ENCODE results near the gene PELO. TPM values are rescaled to one million over a fixed set of nuclear protein-coding genes. Genes with fewer than 3 reads are reported as not detected.
A peak's percentile ranks its signal among the peaks of the same experiment; 100 is the strongest.

Gene PELO
- total RNA-seq, 4 donors from 2014 or later, result 16.5 to 35.8 (median 24.6) TPM

GRCh38 chr5:52794519-52794918 is 6.8 kb downstream of the PELO start:
- Histone ChIP-seq H3K36me3 (no peaks in the 10 kb centered on the region), H3K27me3 (no peaks in the 10 kb centered on the region), H3K4me3 (no peak overlapping the region), H3K27ac (peak overlapping the region; percentile 36 to 96), H3K4me1 (peaks cover 0 to 18% of the 10 kb centered on the region in 2 donors), H3K9me3 (no peaks in the 10 kb centered on the region)
- peak in 1 of 2 donors; percentile 59 for DNase-seq
- TF ChIP-seq POLR2A (IDR thresholded peaks at IDR 0.05), result no peak
- TF ChIP-seq, protein P1, sequence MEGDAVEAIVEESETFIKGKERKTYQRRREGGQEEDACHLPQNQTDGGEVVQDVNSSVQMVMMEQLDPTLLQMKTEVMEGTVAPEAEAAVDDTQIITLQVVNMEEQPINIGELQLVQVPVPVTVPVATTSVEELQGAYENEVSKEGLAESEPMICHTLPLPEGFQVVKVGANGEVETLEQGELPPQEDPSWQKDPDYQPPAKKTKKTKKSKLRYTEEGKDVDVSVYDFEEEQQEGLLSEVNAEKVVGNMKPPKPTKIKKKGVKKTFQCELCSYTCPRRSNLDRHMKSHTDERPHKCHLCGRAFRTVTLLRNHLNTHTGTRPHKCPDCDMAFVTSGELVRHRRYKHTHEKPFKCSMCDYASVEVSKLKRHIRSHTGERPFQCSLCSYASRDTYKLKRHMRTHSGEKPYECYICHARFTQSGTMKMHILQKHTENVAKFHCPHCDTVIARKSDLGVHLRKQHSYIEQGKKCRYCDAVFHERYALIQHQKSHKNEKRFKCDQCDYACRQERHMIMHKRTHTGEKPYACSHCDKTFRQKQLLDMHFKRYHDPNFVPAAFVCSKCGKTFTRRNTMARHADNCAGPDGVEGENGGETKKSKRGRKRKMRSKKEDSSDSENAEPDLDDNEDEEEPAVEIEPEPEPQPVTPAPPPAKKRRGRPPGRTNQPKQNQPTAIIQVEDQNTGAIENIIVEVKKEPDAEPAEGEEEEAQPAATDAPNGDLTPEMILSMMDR (IDR thresholded peaks at IDR 0.05), result no peak
- intact Hi-C loops (cut with DNase I; ENCODE audit: low total_unique reads), result no loop called here

DNA sequence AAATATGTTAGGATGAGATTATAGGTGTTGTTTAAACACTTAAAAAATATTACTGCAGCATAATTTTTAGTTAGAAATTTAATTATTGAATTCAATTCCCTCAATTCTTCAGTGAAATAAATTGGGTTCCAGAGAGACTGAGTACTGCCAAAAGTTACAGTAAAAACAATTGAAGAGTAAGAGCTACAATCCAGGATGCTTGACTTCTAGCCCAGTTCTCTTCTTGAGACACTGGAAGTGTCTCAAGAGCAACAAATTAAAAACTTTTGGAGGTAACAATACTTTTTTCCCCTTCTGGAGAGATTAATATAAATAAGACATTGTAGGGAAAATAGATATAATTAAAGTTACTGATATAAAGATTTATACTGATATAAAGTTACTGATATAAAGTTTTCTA is 8.3 kb downstream of the PELO start:
- intact Hi-C loops (cut with DNase I; ENCODE audit: low total_unique reads), result no loop called here
- DNase-seq, result no peak
- no peaks in the 10 kb centered on the region for H3K27me3 ChIP-seq
- no peak overlapping the region for H3K4me3 ChIP-seq
- TF ChIP-seq, protein P1 (IDR thresholded peaks at IDR 0.05), result no peak
- no peak for TF ChIP-seq POLR2A (IDR thresholded peaks at IDR 0.05)
- H3K36me3 ChIP-seq, result no peaks in the 10 kb centered on the region
- peaks cover 0 to 18% of the 10 kb centered on the region in 2 donors for H3K4me1 ChIP-seq
- H3K27ac ChIP-seq, result peak overlapping the region; percentile 36 to 96
- H3K9me3 ChIP-seq, result no peaks in the 10 kb centered on the region

- no peaks in the 10 kb centered on the region for H3K27me3 ChIP-seq
- H3K36me3 ChIP-seq, result no peaks in the 10 kb centered on the region
- H3K27ac ChIP-seq, result peak overlapping the region; percentile 36 to 96
- no peak overlapping the region for H3K4me3 ChIP-seq
- H3K4me1 ChIP-seq, result peaks cover 0 to 18% of the 10 kb centered on the region in 2 donors
- no peaks in the 10 kb centered on the region for H3K9me3 ChIP-seq
- DNase-seq, result no peak
- intact Hi-C loops (cut with DNase I; ENCODE audit: low total_unique reads), result no loop called here
- TF ChIP-seq, protein P1 (IDR thresholded peaks at IDR 0.05), result no peak
- TF ChIP-seq POLR2A (IDR thresholded peaks at IDR 0.05), result no peak
These were observed 8.9 kb downstream of the PELO start for GRCh38 chr5:52796516-52797103.

DNA sequence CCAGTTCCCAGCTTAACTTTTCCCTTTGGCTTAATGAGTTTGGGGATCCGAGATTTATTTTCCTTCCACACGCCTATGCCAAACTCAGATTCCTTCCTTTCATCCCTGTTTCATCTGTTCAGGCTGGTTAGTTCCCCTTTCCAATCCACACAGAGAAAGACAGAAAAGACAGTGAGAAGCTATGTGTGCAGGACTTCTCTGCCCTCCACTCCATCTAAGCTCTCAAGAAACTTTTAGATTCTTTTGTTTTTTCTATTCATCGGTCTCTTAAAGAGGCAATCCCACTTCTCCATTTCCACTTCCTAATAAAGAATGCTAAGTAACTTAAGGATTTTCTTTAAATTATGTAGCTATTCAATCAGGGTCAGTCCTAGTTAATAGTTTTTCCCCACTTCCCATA is 11.2 kb downstream of the PELO start:
- Histone ChIP-seq H3K9me3 (no peaks in the 10 kb centered on the region), H3K27ac (peak overlapping the region; percentile 91 to 96), H3K4me1 (peaks cover 0 to 21% of the 10 kb centered on the region in 2 donors), H3K4me3 (peak overlapping the region; percentile 54 to 63), H3K36me3 (no peaks in the 10 kb centered on the region), H3K27me3 (no peaks in the 10 kb centered on the region)
- intact Hi-C loops (cut with DNase I; ENCODE audit: low total_unique reads), result no loop called here
- DNase-seq, result no peak
- TF ChIP-seq, protein P1 (IDR thresholded peaks at IDR 0.05), result no peak
- no peak for TF ChIP-seq POLR2A (IDR thresholded peaks at IDR 0.05)

- Histone ChIP-seq H3K27ac (peak overlapping the region; percentile 91 to 96), H3K36me3 (no peaks in the 10 kb centered on the region), H3K9me3 (no peaks in the 10 kb centered on the region), H3K4me3 (peak overlapping the region; percentile 54 to 63), H3K4me1 (peaks cover 0 to 23% of the 10 kb centered on the region in 2 donors), H3K27me3 (no peaks in the 10 kb centered on the region)
- peak; percentile 59 to 63 for DNase-seq
- intact Hi-C loops (cut with DNase I; ENCODE audit: low total_unique reads), result no loop called here
- TF ChIP-seq, protein P1 (IDR thresholded peaks at IDR 0.05), result no peak
- TF ChIP-seq POLR2A (IDR thresholded peaks at IDR 0.05), result no peak
These were observed 11.8 kb downstream of the PELO start for GRCh38 chr5:52799358-52799982.
